ENCODE data around the gene MEIG1. TPM values are rescaled to one million over a fixed set of nuclear protein-coding genes. Genes with fewer than 3 reads are reported as not detected.
"Not testable (repeated sequence)": the region's sequence is repeated elsewhere in the genome, so short reads cannot be mapped to it uniquely, and the experiment has no call there.

The MEIG1 gene
- total RNA-seq, 1 donor from 2014 or later, result not detected

GRCh38 chr10:15015451-15015850, 56.3 kb downstream of the MEIG1 start:
- Histone ChIP-seq H3K27ac (no peak overlapping the region), H3K4me1 (peaks cover 13% of the 10 kb centered on the region), H3K9me3 (ENCODE audit: low read depth) (no peaks in the 10 kb centered on the region), H2AFZ (replicated peaks) (no peak overlapping the region), H3K9ac (no peak overlapping the region), H3K79me2 (ENCODE audit: low read depth) (no peaks in the 10 kb centered on the region), H3K4me2 (no peak overlapping the region), H3F3A (ENCODE audit: low read depth) (no peaks in the 10 kb centered on the region), H3K4me3 (no peak overlapping the region), H3K36me3 (no peaks in the 10 kb centered on the region), H4K20me1 (ENCODE audit: low read depth) (no peaks in the 10 kb centered on the region), H3K27me3 (no peaks in the 10 kb centered on the region)
- DNase-seq (ENCODE audit: low spot score), result no peak
- Mint-ChIP-seq H3K4me1 (peaks cover 2% of the 10 kb centered on the region), H3K36me3 (no peaks in the 10 kb centered on the region), H3K9me3 (no peaks in the 10 kb centered on the region), H3K27ac (peak overlapping the region; percentile 82), H3K27me3 (ENCODE audit: insufficient read depth, low read depth) (peaks cover 8% of the 10 kb centered on the region), H3K4me3 (no peak overlapping the region)
- TF ChIP-seq EZH2phosphoT487 (IDR thresholded peaks at IDR 0.05) (no peak), CTCF (IDR thresholded peaks at IDR 0.05) (no peak), EZH2 (IDR thresholded peaks at IDR 0.05) (no peak)

- H3K4me1 Mint-ChIP-seq; H4K20me1 ChIP-seq (ENCODE audit: low read depth); H3K4me3 ChIP-seq; H3F3A ChIP-seq (ENCODE audit: low read depth); H3K27me3 ChIP-seq; H3K9ac ChIP-seq; H3K9me3 Mint-ChIP-seq; H2AFZ ChIP-seq (replicated peaks); H3K27ac ChIP-seq; DNase-seq (ENCODE audit: low spot score); H3K36me3 ChIP-seq; H3K4me3 Mint-ChIP-seq; H3K27me3 Mint-ChIP-seq (ENCODE audit: insufficient read depth, low read depth); H3K4me2 ChIP-seq; H3K79me2 ChIP-seq (ENCODE audit: low read depth); H3K36me3 Mint-ChIP-seq; H3K4me1 ChIP-seq; H3K9me3 ChIP-seq (ENCODE audit: low read depth); H3K27ac Mint-ChIP-seq: not testable (repeated sequence)
Measured at GRCh38 chr10:15020966-15021365, 61.8 kb downstream of the MEIG1 start.

Other genes starting within 250 kb of the MEIG1 start
- gene FAM107B, start 184.5 kb upstream of the MEIG1 start, total RNA-seq (ENCODE audit: low replicate concordance), result 26.5 and 43.0 TPM in 2 replicates
- gene CDNF, start 121.4 kb upstream of the MEIG1 start, total RNA-seq (ENCODE audit: low replicate concordance), result 1.8 and 5.2 TPM in 2 replicates
- 33.3 and 41.8 TPM in 2 replicates for gene HSPA14, start 121.1 kb upstream of the MEIG1 start, total RNA-seq (ENCODE audit: low replicate concordance)
- 17.6 and 18.8 TPM in 2 replicates for gene MSANTD7, start 121.1 kb upstream of the MEIG1 start, total RNA-seq (ENCODE audit: low replicate concordance)
- 67.9 and 112 TPM in 2 replicates for gene SUV39H2, start 80.5 kb upstream of the MEIG1 start, total RNA-seq (ENCODE audit: low replicate concordance)
- gene DCLRE1C, start 5.3 kb upstream of the MEIG1 start, total RNA-seq (ENCODE audit: low replicate concordance), result 4.5 and 5.3 TPM in 2 replicates
- not detected in 2 replicates for gene OLAH, start 84.6 kb downstream of the MEIG1 start, total RNA-seq (ENCODE audit: low replicate concordance)
- 68.7 and 97.3 TPM in 2 replicates for gene ACBD7, start 129.4 kb downstream of the MEIG1 start, total RNA-seq (ENCODE audit: low replicate concordance)
- gene RPP38, start 138.0 kb downstream of the MEIG1 start, total RNA-seq (ENCODE audit: low replicate concordance), result 17.0 and 24.1 TPM in 2 replicates
- gene NMT2, start 209.3 kb downstream of the MEIG1 start, total RNA-seq (ENCODE audit: low replicate concordance), result 25.4 and 26.1 TPM in 2 replicates